Nephron (organoid): ENCODE measurements around the gene LGALS4.

Experiments
- H3K27ac Mint-ChIP-seq, 3 experiments: 2 replicates each; pipeline ENCODE4 v1.8.0; 2020; ENCODE audit warnings: mixed read lengths in 3 of 3, mild to moderate bottlenecking in 2 of 3, moderate library complexity in 1 of 3
- H3K27me3 Mint-ChIP-seq: 2 replicates; pipeline ENCODE4 v1.8.0; 2021; ENCODE audit warnings: low read depth, mild to moderate bottlenecking, moderate library complexity, mixed read lengths
- H3K36me3 Mint-ChIP-seq: 2 replicates; pipeline ENCODE4 v1.8.0; 2020; ENCODE audit warnings: low read depth, mixed read lengths
- H3K4me1 Mint-ChIP-seq: 2 replicates; pipeline ENCODE4 v1.8.0; 2020; ENCODE audit warnings: mixed read lengths
- H3K4me3 Mint-ChIP-seq, 3 experiments: 2 replicates each; pipeline ENCODE4 v1.8.0; 2020; ENCODE audit warnings: mild to moderate bottlenecking in 3 of 3, mixed read lengths in 3 of 3, moderate library complexity in 2 of 3
- H3K9me3 Mint-ChIP-seq: 2 replicates; pipeline ENCODE4 v1.8.0; 2020; ENCODE audit warnings: mixed read lengths
- CTCF ChIP-seq, 3 experiments: fragments of 200-600 bp; sonication (generic); IDR thresholded peaks; one replicate each; pipeline ENCODE4 v1.5.0; 2021; ENCODE audit warnings: antibody characterized with exemption in 3 of 3; ENCODE audit not compliant: unreplicated experiment in 3 of 3

Gene LGALS4

GRCh38 chr19:38844093-38844686, 31.4 kb upstream of the LGALS4 start:
- Mint-ChIP-seq H3K36me3 (peaks cover 88% of the 10 kb centered on the region), H3K9me3 (no peaks in the 10 kb centered on the region), H3K27ac (peak overlapping the region in 1 of 3 experiments; percentile 27), H3K4me1 (peaks cover 64% of the 10 kb centered on the region), H3K27me3 (peaks cover 3% of the 10 kb centered on the region), H3K4me3 (peak overlapping the region in 1 of 3 experiments; percentile 34)
- TF ChIP-seq CTCF (IDR thresholded peaks at IDR 0.05; ENCODE audit: unreplicated experiment in 3 of 3), result no peak

DNA sequence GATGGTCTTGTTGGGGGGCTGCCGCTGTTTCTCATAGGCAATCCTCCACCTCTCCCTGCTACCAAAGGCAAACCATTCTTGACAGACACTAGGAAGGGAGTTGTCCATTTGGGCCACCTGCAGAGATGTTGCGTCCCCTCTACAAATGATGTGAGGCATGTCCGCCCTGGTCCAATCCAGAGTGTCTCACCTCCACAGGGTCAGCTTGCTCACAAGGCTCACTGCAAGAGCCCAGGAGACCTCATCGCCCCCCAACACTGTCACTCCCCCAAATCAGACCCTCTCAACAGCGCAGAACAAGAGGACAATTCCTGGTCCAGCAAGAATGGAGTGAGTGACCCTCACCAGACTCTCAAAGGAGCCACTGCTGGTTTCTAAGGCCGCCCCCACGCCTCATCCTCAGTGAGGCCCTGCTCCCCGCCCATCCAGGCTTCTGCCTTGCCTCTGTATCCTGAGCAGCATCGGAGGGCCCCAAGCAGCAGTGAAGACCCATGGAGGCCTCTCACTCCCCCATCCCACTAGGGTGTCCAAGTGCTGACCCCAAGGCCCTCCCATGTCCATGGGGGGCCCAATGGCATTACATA, 30.5 kb upstream of the LGALS4 start:
- Mint-ChIP-seq H3K4me3 (peak overlapping the region in 1 of 3 experiments; percentile 29), H3K27me3 (no peaks in the 10 kb centered on the region), H3K36me3 (peaks cover 90% of the 10 kb centered on the region), H3K4me1 (peaks cover 55% of the 10 kb centered on the region), H3K27ac (peak overlapping the region in 1 of 3 experiments; percentile 37), H3K9me3 (no peaks in the 10 kb centered on the region)
- TF ChIP-seq CTCF (IDR thresholded peaks at IDR 0.05; ENCODE audit: unreplicated experiment in 3 of 3), result no peak

GRCh38 chr19:38842439-38843174, 29.9 kb upstream of the LGALS4 start:
- TF ChIP-seq CTCF (IDR thresholded peaks at IDR 0.05; ENCODE audit: unreplicated experiment in 3 of 3), result no peak
- Mint-ChIP-seq H3K36me3 (peaks cover 88% of the 10 kb centered on the region), H3K27me3 (no peaks in the 10 kb centered on the region), H3K9me3 (no peaks in the 10 kb centered on the region), H3K4me1 (peaks cover 49% of the 10 kb centered on the region), H3K27ac (peak overlapping the region in 2 of 3 experiments; percentile 37 to 46), H3K4me3 (no peak overlapping the region)

- Mint-ChIP-seq H3K4me1 (peaks cover 42% of the 10 kb centered on the region), H3K27ac (peak overlapping the region in 2 of 3 experiments; percentile 37 to 46), H3K36me3 (peaks cover 88% of the 10 kb centered on the region), H3K27me3 (no peaks in the 10 kb centered on the region), H3K4me3 (no peak overlapping the region), H3K9me3 (no peaks in the 10 kb centered on the region)
- no peak for TF ChIP-seq CTCF (IDR thresholded peaks at IDR 0.05; ENCODE audit: unreplicated experiment in 3 of 3)
Observed at GRCh38 chr19:38841787-38842438, 29.2 kb upstream of the LGALS4 start.

DNA sequence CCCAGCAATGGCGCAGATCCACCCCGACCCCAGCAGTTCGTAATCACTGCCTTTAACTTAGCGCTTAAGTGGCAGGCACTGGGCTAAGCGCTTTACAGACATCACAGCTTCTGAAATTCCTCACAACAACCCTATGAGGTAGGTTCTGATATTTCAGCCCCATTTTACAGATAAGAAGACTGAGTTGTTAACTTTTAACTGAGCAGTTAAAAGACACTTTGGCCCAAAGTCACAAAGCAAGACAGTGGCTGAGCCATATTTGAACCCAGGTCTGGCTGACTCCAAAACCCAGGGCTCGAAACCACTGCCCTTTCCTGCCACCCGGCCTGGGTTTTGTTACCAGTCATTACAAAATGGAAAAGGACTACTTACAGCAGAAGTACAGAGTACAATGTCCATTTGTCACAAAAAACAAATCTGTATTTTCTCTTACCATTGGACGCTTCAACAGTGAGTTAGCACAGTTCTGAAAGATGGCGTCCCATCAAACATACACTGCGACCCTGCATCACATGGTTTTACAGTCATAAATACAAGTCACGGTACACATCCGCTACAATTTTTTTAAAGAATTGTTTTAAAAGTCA, 28.5 kb upstream of the LGALS4 start:
- peak overlapping the region; percentile 40 to 66 (median 43) for H3K27ac Mint-ChIP-seq
- no peak overlapping the region for H3K4me3 Mint-ChIP-seq
- H3K4me1 Mint-ChIP-seq, result peaks cover 39% of the 10 kb centered on the region
- H3K36me3 Mint-ChIP-seq, result peaks cover 92% of the 10 kb centered on the region
- no peaks in the 10 kb centered on the region for H3K27me3 Mint-ChIP-seq
- TF ChIP-seq CTCF (IDR thresholded peaks at IDR 0.05; ENCODE audit: unreplicated experiment in 3 of 3), result no peak
- no peaks in the 10 kb centered on the region for H3K9me3 Mint-ChIP-seq
